Endothelial cell of umbilical vein (primary cell): ENCODE data around the gene AHNAK2. TPM values are rescaled to one million over a fixed set of nuclear protein-coding genes. Genes with fewer than 3 reads are reported as not detected.

Source experiments
- BruUV-seq: library from RNA; stranded (reverse); fragments of 400-500 nt; replicated peaks from 2 replicates; lab custom pipeline; 2021; lab: Mats Ljungman, UMichigan
- CTCF ChIA-PET: fragments of 300-600, 350-600 bp; sonication (Branson Sonifier 250); formaldehyde crosslinking; loops from one replicate; lab custom pipeline; 2021; ENCODE audit warnings: antibody characterized with exemption, inconsistent platforms; lab: Charles Lee
- POLR2A ChIA-PET: fragments of 300-600, 350-600 bp; sonication (Branson Sonifier 250); formaldehyde crosslinking; loops from one replicate; lab custom pipeline; 2021; ENCODE audit warnings: antibody characterized with exemption, inconsistent platforms; lab: Charles Lee
- DNase-seq: peaks from one replicate; pipeline ENCODE4 v3.0.0-alpha.2; 2011; ENCODE audit warnings: low read depth, low spot score
- FAIRE-seq: peaks from 2 replicates; lab custom pipeline; 2011; peaks lifted over from hg19 to GRCh38; lab: Jason Lieb, UNC
- H2AFZ ChIP-seq: 2 replicates; pipeline ENCODE4 v1.6.0; 2012; ENCODE audit warnings: low read depth, low read length, control low read depth, inconsistent platforms
- H3K27ac ChIP-seq: 2 replicates; pipeline ENCODE4 v1.5.1; 2011; ENCODE audit warnings: low read depth, mild to moderate bottlenecking, control low read depth, low read length, moderate library complexity; ENCODE audit not compliant: insufficient read depth
- H3K27me3 ChIP-seq, 2 experiments: 2 replicates each; pipeline versions ENCODE4 v1.6.0 to v1.6.1; 2011; ENCODE audit warnings: low read length in 2 of 2, mixed read lengths in 1 of 2; ENCODE audit not compliant: control insufficient read depth in 2 of 2, insufficient read depth in 2 of 2
- H3K36me3 ChIP-seq, 2 experiments: 2 replicates in 1 of 2; 3 replicates in 1 of 2; pipeline ENCODE4 v1.5.1; 2011; ENCODE audit warnings: low read length in 2 of 2, mild to moderate bottlenecking in 1 of 2, moderate library complexity in 1 of 2; ENCODE audit not compliant: control insufficient read depth in 2 of 2, insufficient read depth in 2 of 2; ENCODE audit errors: extremely low read depth in 1 of 2
- H3K4me1 ChIP-seq: 3 replicates; pipeline ENCODE4 v1.5.1; 2011; ENCODE audit warnings: mild to moderate bottlenecking, low read length; ENCODE audit not compliant: control insufficient read depth, insufficient read depth; ENCODE audit errors: extremely low read depth
- H3K4me2 ChIP-seq: 2 replicates; pipeline ENCODE4 v1.6.1; 2011; ENCODE audit warnings: low read length, control low read depth, mixed read lengths; ENCODE audit not compliant: insufficient read depth
- H3K4me3 ChIP-seq, 3 experiments: fragments of 200-600 bp in 1 of 3; sonication (generic), shearing (Covaris generic) in 1 of 3; replicated peaks in 1 of 3; 2 replicates each; pipeline ENCODE4 v1.5.1; 2011 to 2016; ENCODE audit warnings: control low read depth in 3 of 3, low read length in 3 of 3, mild to moderate bottlenecking in 2 of 3, inconsistent platforms in 1 of 3, low read depth in 1 of 3, moderate library complexity in 1 of 3; ENCODE audit not compliant: insufficient read depth in 1 of 3
- H3K79me2 ChIP-seq: 2 replicates; pipeline ENCODE4 v1.6.0; 2012; ENCODE audit warnings: low read length, inconsistent platforms; ENCODE audit not compliant: control insufficient read depth, insufficient read depth
- H3K9ac ChIP-seq: replicated peaks from 2 replicates; pipeline ENCODE3; 2011; ENCODE audit warnings: low read length, control low read depth; ENCODE audit not compliant: insufficient read depth; ENCODE audit errors: extremely low read depth
- H3K9me1 ChIP-seq: replicated peaks from 3 replicates; pipeline ENCODE4 v1.6.0; 2011; ENCODE audit warnings: mild to moderate bottlenecking, low read length; ENCODE audit not compliant: control insufficient read depth, insufficient read depth; ENCODE audit errors: extremely low read depth
- H3K9me3 ChIP-seq: replicated peaks from 2 replicates; pipeline ENCODE4 v1.5.1; 2012; ENCODE audit warnings: low read length, inconsistent platforms; ENCODE audit not compliant: control insufficient read depth, insufficient read depth
- H4K20me1 ChIP-seq: replicated peaks from 2 replicates; pipeline ENCODE3; 2011; ENCODE audit warnings: mild to moderate bottlenecking, low read length; ENCODE audit not compliant: control insufficient read depth, insufficient read depth; ENCODE audit errors: extremely low read depth
- CTCF ChIP-seq, 2 donors: IDR thresholded peaks; 1 replicate in 1 of 2; 2 replicates in 1 of 2; pipeline ENCODE4 v1.5.1; 2011; ENCODE audit warnings: low read length in 2 of 2, mild to moderate bottlenecking in 2 of 2, moderate library complexity in 2 of 2, control low read depth in 1 of 2, inconsistent platforms in 1 of 2, low read depth in 1 of 2; ENCODE audit not compliant: insufficient read depth in 1 of 2; ENCODE audit errors: extremely low read depth in 1 of 2
- EZH2 ChIP-seq: IDR thresholded peaks from 2 replicates; pipeline ENCODE4 v1.6.1; 2012; ENCODE audit warnings: borderline replicate concordance, low read depth, mild to moderate bottlenecking, moderate library complexity, low read length, inconsistent platforms; ENCODE audit not compliant: severe bottlenecking
- FOS ChIP-seq: IDR thresholded peaks from 2 replicates; pipeline ENCODE4 v1.6.1; 2011; ENCODE audit warnings: mild to moderate bottlenecking, low read length, moderate library complexity, borderline replicate concordance; ENCODE audit not compliant: insufficient read depth
- GATA2 ChIP-seq: IDR thresholded peaks from 2 replicates; pipeline ENCODE4 v1.7.0; 2011; ENCODE audit warnings: low read depth, mild to moderate bottlenecking, moderate library complexity, mixed read lengths, low read length; ENCODE audit not compliant: insufficient read length, insufficient read depth
- JUN ChIP-seq: IDR thresholded peaks from 2 replicates; pipeline ENCODE4 v1.6.1; 2011; ENCODE audit warnings: borderline replicate concordance, low read depth; ENCODE audit not compliant: insufficient read length, insufficient read depth
- MAX ChIP-seq: IDR thresholded peaks from 2 replicates; pipeline ENCODE4 v1.6.1; 2011; ENCODE audit not compliant: insufficient read depth, insufficient read length
- MYC ChIP-seq: IDR thresholded peaks from one replicate; pipeline ENCODE4 v1.6.1; 2011; ENCODE audit warnings: mild to moderate bottlenecking, low read depth, low read length
- POLR2A ChIP-seq: IDR thresholded peaks from 2 replicates; pipeline ENCODE4 v1.6.1; 2012; ENCODE audit warnings: low read depth, mild to moderate bottlenecking, control low read depth, low read length
- POLR2AphosphoS5 ChIP-seq: IDR thresholded peaks from 2 replicates; pipeline ENCODE4 v1.6.1; 2012; ENCODE audit warnings: low read depth, mild to moderate bottlenecking, control low read depth, low read length, moderate library complexity; ENCODE audit not compliant: insufficient read depth
- dilution Hi-C: fragments of 300-500 bp; cut with MboI; formaldehyde crosslinking; loops from one replicate; pipeline ENCODE4 v1.15.0; 2019; ENCODE audit warnings: low sequenced_read_pairs; ENCODE audit not compliant: extremely low pct_ligation_motif_present
- intact Hi-C: fragments of 100-400 bp; cut with micrococcal nuclease; formaldehyde crosslinking; loops from one replicate; pipeline ENCODE4 v1.10.0; 2022
- polyA plus RNA-seq, 4 experiments: library from polyadenylated mRNA; depleted of rRNA in 3 of 4; stranded (reverse) in 3 of 4; unstranded in 1 of 4; fragments of >200 nt; gene quantifications; 2 replicates each; pipeline versions ENCODE4 v1.2.1 to v1.2.3, GENCODE V29; 2011 to 2012; ENCODE audit warnings: missing spikeins in 1 of 4
- total RNA-seq: library from RNA; stranded (reverse); gene quantifications from 2 replicates; pipeline ENCODE4 v1.2.3, GENCODE V29; 2021

The AHNAK2 gene
- total and polyA plus RNA-seq, 2 donors (not counting 3 experiments of a cell fraction or from before 2014, with no cell fraction given), result 17.7 to 68.7 TPM

DNA sequence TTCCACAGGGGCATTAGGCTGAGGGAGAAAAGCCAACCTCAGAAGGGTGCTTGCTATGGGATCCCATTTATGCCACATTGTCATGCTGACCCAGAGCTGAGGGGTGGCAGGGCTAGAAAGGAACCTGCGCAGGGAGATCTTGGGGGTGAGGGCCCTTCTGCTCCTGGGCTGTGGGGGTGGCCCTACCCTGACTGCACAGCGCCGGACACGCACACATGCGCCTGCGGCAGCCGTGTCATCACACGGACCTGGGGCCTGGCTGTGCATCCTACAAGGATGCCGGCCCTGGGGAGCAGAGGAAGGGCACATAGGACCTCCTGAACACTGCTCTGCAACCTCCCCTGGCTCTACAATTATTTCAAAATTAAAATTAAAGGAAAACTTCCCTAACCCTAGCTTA lies 35.9 kb upstream of the AHNAK2 start:
- Histone ChIP-seq H3K27me3 (no peaks in the 10 kb centered on the region), H3K4me3 (no peak overlapping the region), H2AFZ (no peak overlapping the region), H4K20me1 (no peaks in the 10 kb centered on the region), H3K9me1 (no peaks in the 10 kb centered on the region), H3K9me3 (no peaks in the 10 kb centered on the region), H3K27ac (no peak overlapping the region), H3K36me3 (peaks cover 9 to 10% of the 10 kb centered on the region in 2 experiments), H3K4me1 (peaks cover 30% of the 10 kb centered on the region), H3K79me2 (peaks cover 97% of the 10 kb centered on the region), H3K4me2 (no peak overlapping the region), H3K9ac (no peak overlapping the region)
- dilution Hi-C loops, result no loop called here
- FAIRE-seq (no peak), DNase-seq (no peak)
- ChIA-PET CTCF (interaction anchor here (1.3 to 2.1 kb wide), 3 partner anchors 19 to 32 kb away, joined by 3 to 15 read pairs (median 5); no protein-coding TSS in a partner anchor), POLR2A (no interaction called here)
- intact Hi-C loops, result no loop called here
- BruUV-seq, result no TSS peak
- TF ChIP-seq POLR2A (no peak), MYC (no peak), POLR2AphosphoS5 (no peak)

GRCh38 chr14:105013150-105013785 lies 35.1 kb upstream of the AHNAK2 start:
- no peak overlapping the region for H3K27ac ChIP-seq
- H2AFZ ChIP-seq, result no peak overlapping the region
- H3K27me3 ChIP-seq, result no peaks in the 10 kb centered on the region
- dilution Hi-C loops (no loop called here), intact Hi-C loops (no loop called here)
- FAIRE-seq (no peak), DNase-seq (no peak)
- H3K4me1 ChIP-seq, result peaks cover 26% of the 10 kb centered on the region
- peaks cover 9 to 10% of the 10 kb centered on the region in 2 experiments for H3K36me3 ChIP-seq
- H3K4me2 ChIP-seq, result no peak overlapping the region
- BruUV-seq, result no TSS peak
- TF ChIP-seq JUN (no peak), POLR2A (no peak), GATA2 (no peak), CTCF (IDR thresholded peaks at IDR 0.05; ENCODE audit: extremely low read depth in 1 of 2, insufficient read depth in 1 of 2, low read depth in 1 of 2, low read length in 2 of 2) (no peak), FOS (no peak), MAX (no peak), MYC (no peak), POLR2AphosphoS5 (no peak), EZH2 (no peak)
- POLR2A ChIA-PET, result no interaction called here
- no peak overlapping the region for H3K4me3 ChIP-seq
- H3K9me1 ChIP-seq, result no peaks in the 10 kb centered on the region
- H4K20me1 ChIP-seq, result no peaks in the 10 kb centered on the region
- H3K79me2 ChIP-seq, result peaks cover 90% of the 10 kb centered on the region
- no peak overlapping the region for H3K9ac ChIP-seq
- H3K9me3 ChIP-seq, result no peaks in the 10 kb centered on the region
- CTCF ChIA-PET, result interaction anchor here (0.8 to 2.1 kb wide), 3 partner anchors 9 to 33 kb away, joined by 3 to 15 read pairs (median 5); no protein-coding TSS in a partner anchor
